GM19467 (cell line): ENCODE results near the gene POU2AF1.
"Not testable (repeated sequence)": the region's sequence is repeated elsewhere in the genome, so short reads cannot be mapped to it uniquely, and the experiment has no call there.

ENCODE experiments used
- ATAC-seq: cut with Tn5 transposase; IDR thresholded peaks from one replicate; pipeline ENCODE4 v1.9.1; 2021; ENCODE audit warnings: mild to moderate bottlenecking, moderate library complexity; ENCODE audit not compliant: unreplicated experiment

POU2AF1 gene

GRCh38 chr11:111320728-111321568 is 58.1 kb downstream of the POU2AF1 start:
- ATAC-seq = no peak

GRCh38 chr11:111320199-111320598 is 58.9 kb downstream of the POU2AF1 start:
- ATAC-seq = not testable (repeated sequence)

DNA sequence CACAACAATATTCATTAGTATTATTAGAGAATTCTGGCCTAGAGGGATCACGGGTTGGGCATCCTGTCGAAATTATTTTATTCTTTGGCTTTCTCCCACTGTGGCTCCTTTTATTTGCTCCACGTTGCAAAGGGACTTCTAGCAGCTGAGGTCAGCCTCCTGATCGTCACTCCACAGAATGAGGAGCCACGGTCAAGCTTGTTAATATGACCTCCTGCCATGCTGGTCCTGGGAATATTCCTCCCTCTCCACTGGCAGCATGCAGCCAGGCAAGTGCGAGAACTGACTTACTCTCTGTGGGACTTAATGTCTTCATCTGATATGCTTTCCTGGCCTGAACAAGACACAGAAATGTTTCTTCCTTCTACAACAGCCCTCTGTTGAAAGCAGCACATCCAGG is 59.8 kb downstream of the POU2AF1 start:
- no peak for ATAC-seq

- ATAC-seq = no peak
Measured at GRCh38 chr11:111312076-111312475, 67.0 kb downstream of the POU2AF1 start.

DNA sequence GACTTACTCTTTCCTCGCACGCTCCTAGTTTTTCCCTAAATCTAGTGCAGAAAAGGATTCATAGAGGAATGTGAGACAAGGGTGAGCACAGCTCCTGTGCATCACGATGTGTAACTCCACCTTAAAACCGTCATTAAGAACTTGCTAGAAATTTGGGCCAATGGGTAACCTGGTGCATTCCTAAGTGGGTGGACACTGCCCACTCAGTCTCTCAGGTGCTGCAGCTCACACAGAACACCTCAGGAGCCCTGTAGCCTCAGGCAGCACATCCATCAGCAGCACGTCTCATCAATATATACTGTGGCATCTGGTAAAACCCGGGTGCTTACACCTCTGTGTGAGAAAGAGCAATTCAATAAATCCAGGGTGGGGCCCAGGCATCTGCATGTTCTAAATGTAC is 68.4 kb downstream of the POU2AF1 start:
- ATAC-seq = no peak

DNA sequence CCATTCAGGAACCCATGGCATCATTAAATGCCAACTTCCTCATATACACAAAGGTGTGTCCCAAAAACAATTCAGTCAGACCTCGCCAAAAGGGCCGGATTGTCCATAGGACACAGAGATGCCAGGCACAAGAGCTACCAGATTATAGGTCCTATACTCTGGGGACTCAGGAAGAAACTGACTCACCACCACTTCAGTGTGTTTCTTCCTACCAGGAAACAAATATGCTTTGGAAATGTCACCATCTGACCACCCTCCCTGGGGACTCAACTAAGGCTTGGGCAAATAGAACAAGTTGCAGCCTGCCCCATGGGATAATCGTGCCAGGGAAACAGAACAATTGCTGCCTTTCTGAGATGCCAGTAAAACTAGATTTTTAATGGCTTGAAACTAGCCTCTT is 69.0 kb downstream of the POU2AF1 start:
- ATAC-seq = no peak

DNA sequence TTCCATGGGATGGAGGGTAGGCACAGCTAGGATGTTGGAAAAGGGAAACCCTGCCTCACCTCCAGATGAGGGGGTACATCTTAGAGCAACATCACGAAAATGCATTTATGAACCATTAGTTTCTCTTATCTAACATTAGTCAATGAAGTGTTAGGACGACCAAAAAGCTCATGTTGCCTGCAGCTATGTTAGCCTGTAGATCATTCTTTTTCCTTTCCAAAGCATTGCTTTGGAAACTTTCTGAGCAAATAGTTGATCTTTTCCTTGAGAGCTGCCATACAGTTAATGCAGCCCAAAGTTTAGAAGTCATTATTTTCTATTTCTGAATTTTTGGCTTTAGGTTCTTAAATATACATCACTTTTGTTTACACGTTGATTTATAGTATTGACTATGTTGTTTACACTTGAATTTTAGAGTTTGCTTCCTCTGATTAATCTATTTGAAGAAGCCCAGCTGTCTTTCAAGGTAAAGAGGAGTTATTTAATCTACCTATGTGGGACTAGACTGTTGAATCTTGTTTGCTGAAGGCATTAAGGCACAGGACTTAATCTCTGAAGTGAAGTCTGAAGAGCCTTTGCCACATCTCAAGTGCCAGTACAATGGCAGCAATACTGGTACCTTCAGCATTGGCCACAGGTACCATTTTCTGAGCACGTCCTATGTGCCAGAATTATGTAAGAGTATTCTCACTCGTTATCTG is 69.7 kb downstream of the POU2AF1 start:
- ATAC-seq = no peak

GRCh38 chr11:111308140-111308539 is 70.9 kb downstream of the POU2AF1 start:
- no peak for ATAC-seq

DNA sequence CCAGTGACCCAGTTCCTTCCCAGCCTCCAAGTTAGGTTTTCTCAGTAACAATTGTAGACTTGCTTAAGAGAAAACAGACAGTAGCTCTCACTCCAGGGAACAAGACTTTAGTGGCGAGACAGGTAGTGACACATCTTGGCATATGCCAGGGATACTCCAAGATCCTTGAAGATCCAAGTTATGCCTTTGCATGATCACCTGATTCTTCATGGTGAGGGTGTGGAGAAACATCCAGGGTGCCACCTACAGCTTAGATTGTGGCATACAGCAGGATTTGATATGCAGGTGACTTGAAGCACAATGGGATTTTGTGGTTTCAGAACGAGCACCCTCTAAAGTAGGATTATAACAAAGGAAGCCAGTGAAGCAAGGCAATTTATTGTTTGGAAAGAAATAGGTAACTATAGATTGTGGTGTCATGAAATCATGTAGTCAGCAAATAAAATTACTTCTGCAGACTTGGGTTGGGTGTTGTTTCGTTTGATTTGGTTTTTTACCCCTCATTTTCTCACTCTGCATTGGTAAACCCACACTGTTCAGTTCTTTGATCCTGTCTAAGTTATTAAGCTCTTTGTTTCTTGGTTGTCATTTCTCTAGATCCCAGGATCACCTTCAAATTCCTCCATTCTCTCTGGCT is 71.5 kb downstream of the POU2AF1 start:
- no peak for ATAC-seq

DNA sequence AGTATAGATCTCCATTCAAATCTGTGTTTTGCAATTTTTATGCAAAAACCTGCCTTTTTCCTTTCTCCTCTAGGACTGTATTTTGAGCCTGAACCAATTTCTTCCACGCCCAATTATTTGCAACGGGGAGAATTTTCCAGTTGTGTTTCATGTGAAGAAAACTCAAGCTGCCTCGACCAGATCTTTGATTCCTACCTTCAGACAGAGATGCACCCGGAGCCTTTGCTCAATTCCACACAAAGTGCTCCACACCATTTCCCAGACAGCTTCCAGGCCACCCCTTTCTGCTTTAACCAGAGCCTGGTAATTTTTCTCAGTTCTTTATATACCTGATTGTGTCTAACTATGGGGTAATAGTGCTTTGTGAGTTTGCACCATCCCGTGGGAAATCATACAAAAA is 72.8 kb downstream of the POU2AF1 start:
- no peak for ATAC-seq

DNA sequence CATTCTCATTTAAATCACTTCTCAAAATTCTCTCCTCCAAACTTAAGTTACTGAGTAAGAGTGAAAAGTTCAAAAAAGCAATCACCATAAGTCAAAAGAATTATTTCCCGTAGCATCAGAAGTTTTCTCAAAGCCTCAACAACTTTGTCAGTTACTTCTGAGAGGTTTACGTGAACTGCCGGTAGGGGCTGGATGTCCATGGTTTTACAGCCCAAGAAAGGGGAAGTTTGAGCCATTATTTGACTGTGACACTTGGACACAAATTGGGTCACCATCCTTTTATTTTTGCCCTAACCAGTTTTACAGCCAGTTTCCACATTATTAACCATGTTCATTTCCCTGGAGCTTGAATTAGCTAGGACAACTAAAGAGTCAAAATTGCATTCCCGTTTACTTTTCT is 73.2 kb downstream of the POU2AF1 start:
- no peak for ATAC-seq

DNA sequence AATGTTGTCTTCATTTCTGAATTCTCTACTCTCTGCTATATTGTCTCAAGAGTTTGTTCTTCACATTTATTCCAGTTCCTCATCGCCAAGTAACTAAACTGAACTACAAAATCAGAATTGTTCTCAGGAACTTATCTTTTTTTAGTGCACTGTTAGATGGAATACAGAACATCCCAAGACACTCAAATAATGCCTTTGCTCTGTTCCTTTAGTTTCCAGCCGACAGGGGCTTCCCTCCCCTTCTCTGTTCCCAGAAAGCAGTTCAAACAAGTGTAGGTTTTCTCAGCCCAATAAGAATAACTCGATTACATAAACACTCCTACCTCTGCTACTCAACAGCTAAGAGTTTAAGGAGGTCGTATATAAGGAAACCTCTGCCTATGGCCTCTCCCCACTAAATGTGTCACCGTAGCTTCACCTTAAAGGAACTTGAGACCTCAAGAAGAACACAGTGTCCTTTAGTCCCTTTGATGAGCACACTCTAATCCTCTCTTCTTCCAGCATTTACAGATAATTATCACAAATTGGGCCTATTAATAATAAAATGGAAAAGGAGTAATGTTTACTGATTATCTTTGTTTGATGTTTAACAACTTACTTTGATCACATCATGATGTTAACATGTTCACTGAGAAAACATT is 73.8 kb downstream of the POU2AF1 start:
- no peak for ATAC-seq

GRCh38 chr11:111303461-111303860 is 75.6 kb downstream of the POU2AF1 start:
- no peak for ATAC-seq

DNA sequence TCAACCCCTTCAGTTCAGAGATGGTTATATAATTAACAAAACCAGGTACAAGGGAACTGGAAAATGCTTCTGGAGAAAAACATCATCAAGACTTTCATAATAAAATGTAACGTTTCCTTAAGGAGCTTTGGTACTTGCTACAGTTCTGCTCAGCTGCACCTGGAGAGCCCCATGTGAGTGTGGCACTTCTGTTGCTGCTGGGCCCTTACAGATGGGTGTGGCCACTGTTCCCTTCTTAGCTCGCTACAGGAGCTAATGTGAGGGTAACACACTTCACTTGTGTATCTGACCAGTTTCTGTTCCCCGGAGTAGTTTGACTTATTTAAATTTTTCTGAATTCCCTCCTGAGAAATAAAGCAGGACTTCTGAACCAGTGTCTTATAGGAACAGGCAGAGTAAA is 76.8 kb downstream of the POU2AF1 start:
- ATAC-seq = no peak
